KMS-11 (cell line): ENCODE data around the gene PTPRT.

Experiments used
- H2AFZ ChIP-seq: fragments of 200-600 bp; sonication (generic); 2 replicates; pipeline ENCODE4 v1.6.1; 2016; ENCODE audit warnings: antibody characterized with exemption, mixed run types, low read depth
- H3K27ac ChIP-seq: fragments of 200-600 bp; sonication (generic); 2 replicates; pipeline ENCODE4 v1.6.1; 2016; ENCODE audit warnings: mild to moderate bottlenecking, mixed run types
- H3K27me3 ChIP-seq: fragments of 200-600 bp; sonication (generic); 2 replicates; pipeline ENCODE4 v1.6.1; 2017; ENCODE audit warnings: mild to moderate bottlenecking, low read depth, mixed run types, moderate library complexity; ENCODE audit not compliant: insufficient read depth
- H3K36me3 ChIP-seq: fragments of 200-600 bp; sonication (generic); 2 replicates; pipeline ENCODE4 v1.6.1; 2017; ENCODE audit warnings: mild to moderate bottlenecking, mixed run types; ENCODE audit not compliant: insufficient read depth
- H3K4me1 ChIP-seq: fragments of 200-600 bp; sonication (generic); 2 replicates; pipeline ENCODE4 v1.6.1; 2016; ENCODE audit warnings: mild to moderate bottlenecking, low read depth, mixed run types; ENCODE audit not compliant: poor library complexity, severe bottlenecking
- H3K4me2 ChIP-seq: fragments of 200-600 bp; sonication (generic); 2 replicates; pipeline ENCODE4 v1.7.0; 2016; ENCODE audit warnings: mild to moderate bottlenecking, mixed run types
- H3K4me3 ChIP-seq: fragments of 200-600 bp; sonication (generic); IDR thresholded peaks from 2 replicates; pipeline ENCODE4 v1.6.1; 2017; ENCODE audit warnings: low read depth, low read length, mixed read lengths; ENCODE audit not compliant: insufficient read depth
- H3K79me2 ChIP-seq: fragments of 200-600 bp; sonication (generic); 2 replicates; pipeline ENCODE4 v1.6.1; 2016; ENCODE audit warnings: low read depth, mixed run types; ENCODE audit not compliant: insufficient read depth
- H3K9ac ChIP-seq: fragments of 200-600 bp; sonication (generic); 2 replicates; pipeline ENCODE4 v1.6.1; 2016; ENCODE audit warnings: mild to moderate bottlenecking, mixed run types
- H4K20me1 ChIP-seq: fragments of 200-600 bp; sonication (generic); 2 replicates; pipeline ENCODE4 v1.6.1; 2016; ENCODE audit warnings: mild to moderate bottlenecking, mixed run types; ENCODE audit not compliant: insufficient read depth
- TF ChIP-seq, protein P1 (sequence below): fragments of 200-600 bp; sonication (generic); conservative IDR thresholded peaks from 2 replicates; pipeline ENCODE4 v1.6.1; 2017; ENCODE audit warnings: low read depth, mild to moderate bottlenecking, antibody characterized with exemption, low read length, moderate library complexity, mixed read lengths

PTPRT gene

DNA sequence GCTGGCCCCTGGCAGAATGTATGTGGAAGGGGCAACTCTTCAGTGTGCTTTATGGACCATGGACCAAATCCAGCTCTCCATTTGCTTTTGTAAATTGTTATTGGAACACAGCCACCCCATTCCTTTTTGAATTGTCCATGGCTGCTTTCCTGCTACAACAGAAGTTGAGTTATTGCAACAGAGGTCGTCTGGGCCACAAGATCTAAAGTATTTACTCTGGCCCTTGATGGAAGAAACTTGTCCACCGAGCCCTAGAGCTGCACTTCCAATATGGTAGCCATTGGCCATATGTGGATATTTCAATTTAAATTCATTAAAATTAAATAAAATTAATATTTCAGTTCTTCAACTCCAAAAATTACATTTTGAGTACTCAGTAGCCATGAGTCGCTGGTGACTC is 543.5 kb downstream of the PTPRT start:
- Histone ChIP-seq H3K27ac (no peak overlapping the region), H3K27me3 (no peaks in the 10 kb centered on the region), H3K4me2 (no peak overlapping the region), H3K4me3 (no peak overlapping the region), H3K9ac (no peak overlapping the region), H3K36me3 (no peaks in the 10 kb centered on the region), H3K79me2 (no peaks in the 10 kb centered on the region), H4K20me1 (no peaks in the 10 kb centered on the region), H2AFZ (no peak overlapping the region), H3K4me1 (no peaks in the 10 kb centered on the region)
- TF ChIP-seq, protein P1, sequence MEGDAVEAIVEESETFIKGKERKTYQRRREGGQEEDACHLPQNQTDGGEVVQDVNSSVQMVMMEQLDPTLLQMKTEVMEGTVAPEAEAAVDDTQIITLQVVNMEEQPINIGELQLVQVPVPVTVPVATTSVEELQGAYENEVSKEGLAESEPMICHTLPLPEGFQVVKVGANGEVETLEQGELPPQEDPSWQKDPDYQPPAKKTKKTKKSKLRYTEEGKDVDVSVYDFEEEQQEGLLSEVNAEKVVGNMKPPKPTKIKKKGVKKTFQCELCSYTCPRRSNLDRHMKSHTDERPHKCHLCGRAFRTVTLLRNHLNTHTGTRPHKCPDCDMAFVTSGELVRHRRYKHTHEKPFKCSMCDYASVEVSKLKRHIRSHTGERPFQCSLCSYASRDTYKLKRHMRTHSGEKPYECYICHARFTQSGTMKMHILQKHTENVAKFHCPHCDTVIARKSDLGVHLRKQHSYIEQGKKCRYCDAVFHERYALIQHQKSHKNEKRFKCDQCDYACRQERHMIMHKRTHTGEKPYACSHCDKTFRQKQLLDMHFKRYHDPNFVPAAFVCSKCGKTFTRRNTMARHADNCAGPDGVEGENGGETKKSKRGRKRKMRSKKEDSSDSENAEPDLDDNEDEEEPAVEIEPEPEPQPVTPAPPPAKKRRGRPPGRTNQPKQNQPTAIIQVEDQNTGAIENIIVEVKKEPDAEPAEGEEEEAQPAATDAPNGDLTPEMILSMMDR = no peak

DNA sequence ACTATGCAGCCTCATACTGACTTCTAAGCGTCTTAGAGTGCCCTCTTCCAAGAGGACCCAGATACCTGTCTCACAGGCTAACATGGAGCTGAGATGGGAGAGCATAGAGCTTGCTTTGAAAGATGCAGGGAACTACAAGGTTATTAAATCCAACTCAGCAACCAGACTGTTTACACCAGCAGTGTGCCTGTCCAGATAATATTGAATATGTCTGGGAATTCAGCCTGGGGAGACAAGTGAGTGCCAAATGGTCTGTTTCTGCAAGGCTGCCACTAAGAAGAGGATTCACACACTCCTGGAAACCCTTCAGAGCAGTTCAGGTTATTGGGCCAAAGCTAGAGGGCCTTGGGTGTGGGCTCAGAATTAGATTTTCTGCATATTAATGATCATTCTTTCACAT is 547.8 kb downstream of the PTPRT start:
- Histone ChIP-seq H3K27ac (no peak overlapping the region), H3K4me3 (no peak overlapping the region), H3K4me2 (no peak overlapping the region), H3K79me2 (no peaks in the 10 kb centered on the region), H3K27me3 (no peaks in the 10 kb centered on the region), H3K36me3 (no peaks in the 10 kb centered on the region), H4K20me1 (no peaks in the 10 kb centered on the region), H2AFZ (no peak overlapping the region), H3K4me1 (no peaks in the 10 kb centered on the region), H3K9ac (no peak overlapping the region)
- TF ChIP-seq, protein P1 = no peak

DNA sequence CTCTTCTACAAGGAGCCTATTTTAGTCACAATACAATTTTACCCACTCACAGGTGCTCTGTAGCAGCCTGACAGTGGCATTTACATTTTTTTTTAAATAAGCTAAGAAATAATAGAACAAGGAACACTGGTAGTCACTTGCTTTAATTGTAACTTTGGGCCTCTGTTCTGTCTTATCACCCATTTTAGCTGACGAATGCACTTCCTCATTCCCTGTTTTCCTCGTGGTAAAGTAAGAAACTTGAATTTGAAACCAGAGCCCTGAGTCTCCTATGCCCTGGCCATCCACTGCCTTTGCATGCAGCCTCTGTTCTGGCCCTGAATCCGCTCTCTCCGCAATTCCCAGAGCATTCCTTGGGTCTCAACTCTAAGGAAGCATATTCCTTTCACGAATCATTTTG is 550.6 kb downstream of the PTPRT start:
- no peak overlapping the region for H3K4me3 ChIP-seq
- no peaks in the 10 kb centered on the region for H3K4me1 ChIP-seq
- H2AFZ ChIP-seq = no peak overlapping the region
- H3K27ac ChIP-seq = no peak overlapping the region
- H3K79me2 ChIP-seq = no peaks in the 10 kb centered on the region
- H3K36me3 ChIP-seq = no peaks in the 10 kb centered on the region
- H3K27me3 ChIP-seq = no peaks in the 10 kb centered on the region
- no peaks in the 10 kb centered on the region for H4K20me1 ChIP-seq
- no peak overlapping the region for H3K4me2 ChIP-seq
- TF ChIP-seq, protein P1 = no peak
- H3K9ac ChIP-seq = no peak overlapping the region

DNA sequence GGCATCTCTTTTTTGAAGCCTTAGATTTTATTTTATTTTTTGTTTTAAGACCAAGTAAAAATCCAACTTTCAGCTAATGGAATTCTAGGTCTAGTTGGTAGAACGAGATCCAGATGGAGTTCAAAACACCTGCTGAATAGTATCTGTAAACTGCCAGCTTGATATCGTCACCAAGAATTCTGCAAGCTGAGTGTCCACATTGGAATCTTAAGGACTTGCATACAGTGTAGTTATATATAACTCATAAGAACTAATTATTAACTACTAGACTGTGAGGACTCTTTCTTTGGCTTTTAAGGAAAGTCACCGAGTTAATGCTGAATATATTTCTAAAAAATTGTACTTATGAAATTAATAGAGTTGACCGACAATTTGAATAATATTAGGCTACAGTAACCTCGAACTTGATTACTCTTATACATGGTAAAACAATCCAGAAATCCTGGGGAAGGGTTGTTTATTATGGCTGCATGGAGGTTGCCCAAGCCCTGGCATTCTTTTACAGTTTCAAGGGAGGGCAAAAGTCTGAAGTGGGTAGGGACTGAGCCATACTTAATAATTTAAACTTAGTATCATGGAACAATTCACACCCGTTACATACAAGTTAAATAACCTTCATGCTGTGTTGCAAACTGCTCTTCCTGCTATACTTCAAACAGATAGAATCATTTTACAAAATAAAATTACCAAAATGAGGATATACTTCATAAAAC is 553.9 kb downstream of the PTPRT start:
- Histone ChIP-seq H3K27ac (no peak overlapping the region), H3K9ac (no peak overlapping the region), H3K4me2 (no peak overlapping the region), H2AFZ (no peak overlapping the region), H3K4me3 (no peak overlapping the region), H3K36me3 (no peaks in the 10 kb centered on the region), H4K20me1 (no peaks in the 10 kb centered on the region), H3K79me2 (no peaks in the 10 kb centered on the region), H3K4me1 (no peaks in the 10 kb centered on the region), H3K27me3 (no peaks in the 10 kb centered on the region)
- TF ChIP-seq, protein P1 = no peak
